CD4-positive, alpha-beta T cell treated with Interleukin-4 for 4 hours (primary cell): ENCODE measurements around the gene RPAP3.
A peak's percentile ranks its signal among the peaks of the same experiment; 100 is the strongest.
"Not testable (repeated sequence)": the region's sequence is repeated elsewhere in the genome, so short reads cannot be mapped to it uniquely, and the experiment has no call there.

Experiments
- DNase-seq: peaks from one replicate; pipeline ENCODE4 v3.0.0-alpha.2; 2020

Gene RPAP3

GRCh38 chr12:47652521-47653234 is 53.2 kb downstream of the RPAP3 start:
- DNase-seq = no peak

GRCh38 chr12:47651368-47652254 is 54.2 kb downstream of the RPAP3 start:
- peak; percentile 71 for DNase-seq

- DNase-seq = no peak
Observed at GRCh38 chr12:47650469-47650868, 55.4 kb downstream of the RPAP3 start.

- no peak for DNase-seq
Observed at GRCh38 chr12:47649381-47649780, 56.4 kb downstream of the RPAP3 start.

GRCh38 chr12:47648056-47648579 is 57.7 kb downstream of the RPAP3 start:
- DNase-seq = no peak

- DNase-seq = not testable (repeated sequence)
Observed at GRCh38 chr12:47642310-47642709, 63.5 kb downstream of the RPAP3 start.

GRCh38 chr12:47636908-47637780 is 68.7 kb downstream of the RPAP3 start:
- DNase-seq = peak; percentile 48

- DNase-seq = not testable (repeated sequence)
Observed at GRCh38 chr12:47635770-47636169, 70.1 kb downstream of the RPAP3 start.

- DNase-seq = no peak
Observed at GRCh38 chr12:47634127-47634526, 71.7 kb downstream of the RPAP3 start.

- no peak for DNase-seq
Observed at GRCh38 chr12:47621960-47622359, 83.9 kb downstream of the RPAP3 start.

GRCh38 chr12:47617476-47617875 is 88.4 kb downstream of the RPAP3 start:
- no peak for DNase-seq

GRCh38 chr12:47616440-47616839 is 89.4 kb downstream of the RPAP3 start:
- no peak for DNase-seq

GRCh38 chr12:47615711-47616110 is 90.1 kb downstream of the RPAP3 start:
- no peak for DNase-seq

- no peak for DNase-seq
Observed at GRCh38 chr12:47614521-47614920, 91.3 kb downstream of the RPAP3 start.

GRCh38 chr12:47612953-47613352 is 92.9 kb downstream of the RPAP3 start:
- DNase-seq = no peak

- no peak for DNase-seq
Observed at GRCh38 chr12:47611906-47612305, 93.9 kb downstream of the RPAP3 start.
